Measurements from ENCODE around the gene ALMS1. TPM values are rescaled to one million over a fixed set of nuclear protein-coding genes. Genes with fewer than 3 reads are reported as not detected.
A peak's percentile ranks its signal among the peaks of the same experiment; 100 is the strongest.
"Not testable (repeated sequence)": the region's sequence is repeated elsewhere in the genome, so short reads cannot be mapped to it uniquely, and the experiment has no call there.

The ALMS1 gene
- total RNA-seq, 1 donor from 2014 or later: 7.6 TPM

GRCh38 chr2:73402386-73403103 lies 16.9 kb downstream of the ALMS1 start:
- intact Hi-C loops (cut with micrococcal nuclease): no loop called here
- DNase-seq (no peak), ATAC-seq (no peak)

- intact Hi-C loops (cut with micrococcal nuclease): no loop called here
- ATAC-seq (no peak), DNase-seq (no peak)
Observed at GRCh38 chr2:73403237-73403636, 17.6 kb downstream of the ALMS1 start.

GRCh38 chr2:73404409-73404808 lies 18.8 kb downstream of the ALMS1 start:
- intact Hi-C loops (cut with micrococcal nuclease): no loop called here

GRCh38 chr2:73406996-73407395 lies 21.4 kb downstream of the ALMS1 start:
- ATAC-seq: no peak
- no peak for DNase-seq
- intact Hi-C loops (cut with micrococcal nuclease): no loop called here

More at GRCh38 chr2:73404409-73404808, 18.8 kb downstream of the ALMS1 start:
- DNase-seq (no peak), ATAC-seq (no peak)

GRCh38 chr2:73408198-73408597 lies 22.6 kb downstream of the ALMS1 start:
- DNase-seq (no peak), ATAC-seq (no peak)
- intact Hi-C loops (cut with micrococcal nuclease): no loop called here

- intact Hi-C loops (cut with micrococcal nuclease): no loop called here
- DNase-seq: no peak
- no peak for ATAC-seq
Observed at GRCh38 chr2:73414696-73415095, 29.1 kb downstream of the ALMS1 start.

- intact Hi-C loops (cut with micrococcal nuclease): no loop called here
- DNase-seq: no peak
- no peak for ATAC-seq
Observed at GRCh38 chr2:73415906-73416305, 30.3 kb downstream of the ALMS1 start.

GRCh38 chr2:73418343-73418742 lies 32.7 kb downstream of the ALMS1 start:
- ATAC-seq (peak; percentile 97), DNase-seq (peak; percentile 81)
- intact Hi-C loops (cut with micrococcal nuclease): no loop called here

- DNase-seq (no peak), ATAC-seq (no peak)
- intact Hi-C loops (cut with micrococcal nuclease): no loop called here
Observed at GRCh38 chr2:73423913-73424312, 38.3 kb downstream of the ALMS1 start.

- DNase-seq (no peak), ATAC-seq (no peak)
- intact Hi-C loops (cut with micrococcal nuclease): no loop called here
Observed at GRCh38 chr2:73426176-73426575, 40.5 kb downstream of the ALMS1 start.

- DNase-seq (no peak), ATAC-seq (no peak)
- intact Hi-C loops (cut with micrococcal nuclease): no loop called here
Observed at GRCh38 chr2:73436019-73436418, 50.4 kb downstream of the ALMS1 start.

GRCh38 chr2:73444202-73444601 lies 58.6 kb downstream of the ALMS1 start:
- ATAC-seq: no peak
- intact Hi-C loops (cut with micrococcal nuclease): no loop called here
- DNase-seq: no peak

- intact Hi-C loops (cut with micrococcal nuclease): no loop called here
Observed at GRCh38 chr2:73448856-73449255, 63.2 kb downstream of the ALMS1 start.

GRCh38 chr2:73449404-73449803 lies 63.8 kb downstream of the ALMS1 start:
- DNase-seq (no peak), ATAC-seq (no peak)
- intact Hi-C loops (cut with micrococcal nuclease): no loop called here

More at GRCh38 chr2:73448856-73449255, 63.2 kb downstream of the ALMS1 start:
- no peak for ATAC-seq
- DNase-seq: no peak

- DNase-seq (no peak), ATAC-seq (no peak)
- intact Hi-C loops (cut with micrococcal nuclease): no loop called here
Observed at GRCh38 chr2:73451263-73451972, 65.8 kb downstream of the ALMS1 start.

- DNase-seq (no peak), ATAC-seq (no peak)
- intact Hi-C loops (cut with micrococcal nuclease): no loop called here
Observed at GRCh38 chr2:73457982-73458381, 72.3 kb downstream of the ALMS1 start.

GRCh38 chr2:73462388-73462787 lies 76.8 kb downstream of the ALMS1 start:
- intact Hi-C loops (cut with micrococcal nuclease); ATAC-seq: not testable (repeated sequence)

GRCh38 chr2:73468376-73468775 lies 82.7 kb downstream of the ALMS1 start:
- no peak for DNase-seq
- intact Hi-C loops (cut with micrococcal nuclease): no loop called here
- ATAC-seq: no peak

More at GRCh38 chr2:73462388-73462787, 76.8 kb downstream of the ALMS1 start:
- not testable (repeated sequence) for DNase-seq

- ATAC-seq; intact Hi-C loops (cut with micrococcal nuclease); DNase-seq: not testable (repeated sequence)
Observed at GRCh38 chr2:73483874-73484273, 98.2 kb downstream of the ALMS1 start.

GRCh38 chr2:73487112-73487657 lies 101.5 kb downstream of the ALMS1 start:
- DNase-seq (peak; percentile 9), ATAC-seq (no peak)
- intact Hi-C loops (cut with micrococcal nuclease): no loop called here

Measured in left ventricle myocardium superior (tissue), 1 donor.